A549 treated with GW870086 at 1 μM for 4 hours (cell line): ENCODE results near the gene FGFR4. TPM values are rescaled to one million over a fixed set of nuclear protein-coding genes. Genes with fewer than 3 reads are reported as not detected.

Source experiments
- total RNA-seq: library from RNA; stranded (reverse); fragments of 200-300 nt; extraction: Qiagen RNA extraction; gene quantifications from 5 replicates; pipeline ENCODE4 v1.2.3, GENCODE V29; 2022; ENCODE audit warnings: low read depth

The FGFR4 gene
- 18.1 to 25.8 TPM (median 22.7 TPM) in 5 replicates for total RNA-seq

GRCh38 chr5:177086654-177087397 lies at the start of gene FGFR4:
FGFR4 (plus strand) TSS chr5:177086915; CDS start chr5:177089603, 2,688 bp downstream.

DNA sequence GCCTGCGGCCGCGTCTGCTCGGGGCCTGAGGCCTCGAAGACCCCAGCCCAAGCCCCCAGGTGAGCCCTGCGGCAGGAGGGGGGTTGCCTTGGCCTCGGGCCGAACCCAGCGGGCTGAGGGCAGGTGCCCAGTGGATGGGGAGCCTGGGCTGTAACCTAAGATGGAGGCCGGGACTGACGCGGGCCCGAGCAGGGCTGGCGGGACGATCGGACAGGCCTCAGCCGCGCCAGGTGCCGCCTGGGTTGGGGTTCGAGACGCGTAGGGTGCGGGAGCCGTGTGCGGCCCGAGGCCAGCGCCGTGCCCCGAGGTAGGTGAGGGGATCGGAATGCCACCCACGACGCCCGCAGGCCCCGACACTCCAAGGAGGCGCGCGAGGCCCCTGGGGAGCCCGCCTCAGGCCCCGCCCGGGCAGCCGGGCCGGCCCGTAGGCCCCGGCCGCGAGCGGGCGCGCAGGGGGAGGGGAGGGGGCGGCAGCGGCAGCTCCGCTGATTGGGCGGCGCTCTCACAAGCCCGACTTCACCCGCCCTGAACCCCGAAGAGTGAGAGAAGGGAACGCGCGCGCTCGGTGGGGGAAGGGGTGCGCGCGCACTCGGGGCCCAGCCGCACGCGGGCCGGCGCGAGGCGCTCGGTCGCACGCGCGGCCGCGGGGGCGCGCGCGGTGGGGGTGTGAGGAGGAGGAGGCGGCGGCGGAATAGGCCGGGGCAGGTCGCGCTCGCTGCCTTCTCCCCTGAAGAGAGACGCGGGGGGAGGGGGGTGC lies 46.6 kb downstream of the FGFR4 start, which contains the start of gene NSD1:
Gene NSD1, plus strand, starts transcription at position 678 of the 757 bp plus-strand sequence. CDS start 1,331 bp downstream, outside the sequence.

Other genes starting within 250 kb of the FGFR4 start
- 0.05 to 0.13 TPM in 2 of 5 replicates, not detected in the others for gene HK3, start 187.6 kb upstream of the FGFR4 start, total RNA-seq
- gene UIMC1, start 80.1 kb upstream of the FGFR4 start, total RNA-seq: 40.6 to 45.8 TPM (median 42.9 TPM) in 5 replicates
- gene ZNF346, start 64.2 kb upstream of the FGFR4 start, total RNA-seq: 8.8 to 11.9 TPM (median 10.1 TPM) in 5 replicates
- gene NSD1, start 46.9 kb downstream of the FGFR4 start, total RNA-seq: 16.1 to 24.5 TPM (median 20.0 TPM) in 5 replicates
- gene RAB24, start 216.8 kb downstream of the FGFR4 start, total RNA-seq: 22.5 to 26.9 TPM (median 24.5 TPM) in 5 replicates
- gene PRELID1, start 216.9 kb downstream of the FGFR4 start, total RNA-seq: 304 to 397 TPM (median 381 TPM) in 5 replicates
- 14.2 to 18.0 TPM (median 16.0 TPM) in 5 replicates for gene MXD3, start 225.0 kb downstream of the FGFR4 start, total RNA-seq